ENCODE data around the gene GLIS1. TPM values are rescaled to one million over a fixed set of nuclear protein-coding genes. Genes with fewer than 3 reads are reported as not detected.

The GLIS1 gene
- total RNA-seq, 1 donor from 2014 or later = 0.16 TPM

DNA sequence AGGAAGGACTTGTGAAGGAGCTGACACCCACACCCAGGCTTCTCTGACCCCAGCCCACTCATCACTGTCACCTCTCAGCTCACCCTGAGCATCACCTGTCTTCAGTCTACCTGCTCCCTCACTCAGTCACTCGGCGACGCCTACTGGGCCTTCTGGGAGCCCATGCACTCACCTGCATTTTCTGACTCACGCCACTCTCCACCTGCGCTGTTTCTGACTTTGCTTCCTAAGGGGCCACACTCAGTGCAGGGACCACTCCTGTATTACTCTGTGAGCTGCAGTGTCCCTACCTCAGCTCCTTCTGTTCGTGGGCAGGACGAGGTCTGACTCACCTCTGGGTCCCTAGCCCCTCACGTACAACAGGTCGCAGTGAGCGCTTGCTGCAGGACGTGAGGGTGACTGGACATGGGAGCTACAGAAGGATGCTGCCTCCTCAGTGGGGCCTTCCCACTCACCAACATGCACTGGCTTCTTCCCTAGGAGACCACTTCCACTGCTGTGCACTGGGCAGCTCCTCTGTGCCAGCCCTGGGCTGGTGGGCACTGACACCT is 102.3 kb downstream of the GLIS1 start:
- H3K27ac ChIP-seq (replicated peaks) = no peak overlapping the region
- DNase-seq = no peak
- TF ChIP-seq, protein P1, sequence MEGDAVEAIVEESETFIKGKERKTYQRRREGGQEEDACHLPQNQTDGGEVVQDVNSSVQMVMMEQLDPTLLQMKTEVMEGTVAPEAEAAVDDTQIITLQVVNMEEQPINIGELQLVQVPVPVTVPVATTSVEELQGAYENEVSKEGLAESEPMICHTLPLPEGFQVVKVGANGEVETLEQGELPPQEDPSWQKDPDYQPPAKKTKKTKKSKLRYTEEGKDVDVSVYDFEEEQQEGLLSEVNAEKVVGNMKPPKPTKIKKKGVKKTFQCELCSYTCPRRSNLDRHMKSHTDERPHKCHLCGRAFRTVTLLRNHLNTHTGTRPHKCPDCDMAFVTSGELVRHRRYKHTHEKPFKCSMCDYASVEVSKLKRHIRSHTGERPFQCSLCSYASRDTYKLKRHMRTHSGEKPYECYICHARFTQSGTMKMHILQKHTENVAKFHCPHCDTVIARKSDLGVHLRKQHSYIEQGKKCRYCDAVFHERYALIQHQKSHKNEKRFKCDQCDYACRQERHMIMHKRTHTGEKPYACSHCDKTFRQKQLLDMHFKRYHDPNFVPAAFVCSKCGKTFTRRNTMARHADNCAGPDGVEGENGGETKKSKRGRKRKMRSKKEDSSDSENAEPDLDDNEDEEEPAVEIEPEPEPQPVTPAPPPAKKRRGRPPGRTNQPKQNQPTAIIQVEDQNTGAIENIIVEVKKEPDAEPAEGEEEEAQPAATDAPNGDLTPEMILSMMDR (IDR thresholded peaks at IDR 0.05; ENCODE audit: borderline replicate concordance) = no peak
- no peaks in the 10 kb centered on the region for H3K36me3 ChIP-seq
- no peak overlapping the region for H3K4me3 ChIP-seq
- peaks cover 35% of the 10 kb centered on the region for H3K27me3 ChIP-seq (ENCODE audit: low read depth)
- no peaks in the 10 kb centered on the region for H3K9me3 ChIP-seq (replicated peaks)
- H3K4me1 ChIP-seq = no peaks in the 10 kb centered on the region
- intact Hi-C loops (cut with micrococcal nuclease) = no loop called here

DNA sequence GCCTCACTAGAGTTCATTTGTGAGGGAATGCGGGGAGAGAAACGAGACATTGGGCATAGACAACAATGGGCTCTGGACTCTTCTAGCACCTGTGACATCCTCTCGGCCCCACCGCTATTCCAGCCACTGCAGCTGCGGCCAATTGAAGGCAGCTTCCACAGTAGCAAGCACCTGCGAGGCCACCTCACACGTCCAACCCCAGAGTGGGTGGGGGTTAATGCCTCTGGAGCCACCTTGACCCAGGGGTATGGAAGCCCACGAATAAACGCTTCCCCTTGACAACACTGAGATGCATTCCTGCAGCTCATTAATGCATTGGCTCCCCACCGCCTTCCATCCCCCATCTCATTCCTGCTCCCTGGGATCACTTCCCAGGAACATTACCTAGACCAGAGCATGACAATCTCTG is 104.4 kb downstream of the GLIS1 start:
- H3K27ac ChIP-seq (replicated peaks) = no peak overlapping the region
- H3K27me3 ChIP-seq (ENCODE audit: low read depth) = peaks cover 41% of the 10 kb centered on the region
- no peaks in the 10 kb centered on the region for H3K9me3 ChIP-seq (replicated peaks)
- intact Hi-C loops (cut with micrococcal nuclease) = no loop called here
- no peak overlapping the region for H3K4me3 ChIP-seq
- TF ChIP-seq, protein P1 (IDR thresholded peaks at IDR 0.05; ENCODE audit: borderline replicate concordance) = no peak
- H3K36me3 ChIP-seq = no peaks in the 10 kb centered on the region
- H3K4me1 ChIP-seq = no peaks in the 10 kb centered on the region
- DNase-seq = no peak

DNA sequence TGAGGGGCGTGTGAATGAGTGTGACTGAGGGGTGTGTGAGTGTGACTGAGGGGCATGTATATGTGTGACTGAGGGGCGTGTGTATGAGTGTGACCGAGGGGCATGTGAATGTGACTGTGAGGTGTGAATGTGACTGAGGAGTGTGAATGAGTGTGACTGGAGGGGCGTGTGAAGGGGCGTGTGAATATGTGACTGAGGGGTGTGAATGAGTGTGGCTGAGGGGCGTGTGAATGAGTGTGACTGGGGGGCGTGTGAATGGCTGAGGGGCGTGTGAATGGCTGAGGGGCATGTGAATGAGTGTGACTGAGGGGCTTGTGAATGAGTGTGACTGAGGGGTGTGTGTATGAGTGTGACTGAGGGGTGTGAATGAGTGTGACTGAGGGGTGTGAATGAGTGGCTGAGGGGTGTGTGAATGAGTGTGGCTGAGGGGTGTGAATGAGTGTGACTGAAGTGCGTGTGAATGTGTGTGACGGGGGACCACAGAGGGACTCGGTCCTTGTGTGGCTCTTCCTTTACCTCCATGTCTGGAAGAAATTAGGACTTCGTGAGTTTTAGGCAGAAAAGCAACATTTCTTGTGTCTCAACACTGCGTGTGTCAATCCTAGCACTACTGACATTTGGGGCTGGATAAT is 105.8 kb downstream of the GLIS1 start:
- TF ChIP-seq, protein P1 (IDR thresholded peaks at IDR 0.05; ENCODE audit: borderline replicate concordance) = no peak
- DNase-seq = no peak
- Histone ChIP-seq H3K4me1 (no peaks in the 10 kb centered on the region), H3K27me3 (ENCODE audit: low read depth) (peaks cover 40% of the 10 kb centered on the region), H3K4me3 (no peak overlapping the region), H3K36me3 (no peaks in the 10 kb centered on the region), H3K9me3 (replicated peaks) (no peaks in the 10 kb centered on the region), H3K27ac (replicated peaks) (no peak overlapping the region)
- intact Hi-C loops (cut with micrococcal nuclease) = no loop called here

DNA sequence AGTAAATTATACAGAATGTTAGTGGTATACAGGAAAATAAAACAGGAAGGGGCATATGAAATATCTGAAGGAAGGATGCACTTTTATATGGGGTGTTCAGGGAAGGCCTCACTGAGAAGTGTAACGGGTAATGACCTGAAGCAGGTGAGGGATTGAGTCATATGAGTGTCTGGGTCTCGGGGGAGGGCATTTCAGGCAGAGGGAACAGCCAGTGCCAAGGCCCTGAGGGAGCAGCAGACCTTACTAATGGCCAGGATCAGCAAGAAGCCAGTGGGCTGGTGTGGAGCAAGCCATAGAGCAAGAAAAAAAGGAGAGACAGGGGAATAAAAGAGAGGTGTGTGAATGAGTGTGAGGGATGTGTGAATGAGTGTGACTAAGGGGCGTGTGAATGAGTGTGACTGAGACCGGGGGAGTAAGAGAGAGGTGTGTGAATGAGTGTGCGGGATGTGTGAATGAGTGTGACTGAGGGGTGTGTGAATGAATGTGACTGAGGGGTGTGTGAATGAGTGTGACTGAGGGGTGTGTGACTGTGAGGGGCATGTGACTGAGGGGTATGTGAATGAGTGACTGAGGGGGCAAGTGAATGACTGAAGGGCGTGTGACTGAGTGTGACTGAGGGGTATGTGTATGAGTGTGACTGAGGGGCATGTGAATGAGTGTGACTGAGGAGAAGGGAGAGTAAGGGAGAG is 107.2 kb downstream of the GLIS1 start:
- Histone ChIP-seq H3K9me3 (replicated peaks) (no peaks in the 10 kb centered on the region), H3K4me1 (no peaks in the 10 kb centered on the region), H3K27me3 (ENCODE audit: low read depth) (peaks cover 50% of the 10 kb centered on the region), H3K4me3 (no peak overlapping the region), H3K27ac (replicated peaks) (no peak overlapping the region), H3K36me3 (no peaks in the 10 kb centered on the region)
- no peak for DNase-seq
- TF ChIP-seq, protein P1 (IDR thresholded peaks at IDR 0.05; ENCODE audit: borderline replicate concordance) = no peak
- intact Hi-C loops (cut with micrococcal nuclease) = no loop called here

DNA sequence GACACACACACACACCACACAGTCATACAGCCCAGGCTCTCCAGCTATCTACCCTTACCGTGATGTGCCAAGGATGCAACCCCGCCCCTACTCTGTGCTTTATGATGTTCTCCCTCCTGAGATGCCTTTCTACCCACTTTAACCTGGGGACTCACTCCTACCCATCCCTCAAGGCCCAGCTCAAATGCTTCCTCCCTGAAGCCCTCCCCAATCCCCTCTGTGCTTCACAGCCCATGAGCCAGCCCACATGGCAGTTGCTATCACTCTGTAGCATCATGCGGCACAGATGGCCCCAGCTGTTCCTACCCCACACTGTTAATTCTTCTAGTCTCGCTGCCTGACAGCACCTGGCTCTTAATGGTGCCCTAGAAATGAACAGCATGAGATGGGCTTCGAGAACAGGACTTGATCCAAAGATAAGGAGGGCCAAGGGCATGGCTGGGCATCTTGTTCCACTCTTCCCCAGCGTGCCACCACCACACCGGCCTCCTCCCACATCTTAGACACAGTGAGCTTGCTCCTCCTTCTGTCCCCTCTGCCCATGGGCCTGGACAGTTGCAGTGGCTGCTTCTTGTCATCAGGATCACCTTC is 109.8 kb downstream of the GLIS1 start:
- H3K9me3 ChIP-seq (replicated peaks) = peaks cover 8% of the 10 kb centered on the region
- DNase-seq = no peak
- TF ChIP-seq, protein P1 (IDR thresholded peaks at IDR 0.05; ENCODE audit: borderline replicate concordance) = no peak
- intact Hi-C loops (cut with micrococcal nuclease) = no loop called here
- H3K27ac ChIP-seq (replicated peaks) = no peak overlapping the region
- no peaks in the 10 kb centered on the region for H3K4me1 ChIP-seq
- no peak overlapping the region for H3K4me3 ChIP-seq
- no peaks in the 10 kb centered on the region for H3K36me3 ChIP-seq
- peaks cover 47% of the 10 kb centered on the region for H3K27me3 ChIP-seq (ENCODE audit: low read depth)
